Measurements from ENCODE around the gene CACNA2D1.

Gene CACNA2D1

DNA sequence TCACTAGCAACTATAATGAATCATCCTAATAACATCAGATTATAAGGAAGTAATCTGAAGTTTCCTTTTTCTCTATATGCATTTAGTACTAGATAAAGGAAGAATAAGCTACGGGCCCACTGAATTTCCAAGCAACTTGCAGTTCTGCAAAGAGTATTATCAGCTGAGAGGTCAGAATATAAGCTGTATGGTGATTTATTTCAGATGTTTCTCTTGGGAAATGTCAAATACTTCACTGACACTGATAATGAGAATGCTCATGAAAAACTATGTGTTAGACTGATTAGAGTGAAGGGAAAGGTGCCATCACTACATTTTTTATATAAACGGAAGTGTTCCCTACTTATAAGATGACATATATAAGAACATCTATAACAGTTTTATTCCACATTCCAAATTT lies 422.5 kb downstream of the CACNA2D1 start:
- DNase-seq, result no peak

DNA sequence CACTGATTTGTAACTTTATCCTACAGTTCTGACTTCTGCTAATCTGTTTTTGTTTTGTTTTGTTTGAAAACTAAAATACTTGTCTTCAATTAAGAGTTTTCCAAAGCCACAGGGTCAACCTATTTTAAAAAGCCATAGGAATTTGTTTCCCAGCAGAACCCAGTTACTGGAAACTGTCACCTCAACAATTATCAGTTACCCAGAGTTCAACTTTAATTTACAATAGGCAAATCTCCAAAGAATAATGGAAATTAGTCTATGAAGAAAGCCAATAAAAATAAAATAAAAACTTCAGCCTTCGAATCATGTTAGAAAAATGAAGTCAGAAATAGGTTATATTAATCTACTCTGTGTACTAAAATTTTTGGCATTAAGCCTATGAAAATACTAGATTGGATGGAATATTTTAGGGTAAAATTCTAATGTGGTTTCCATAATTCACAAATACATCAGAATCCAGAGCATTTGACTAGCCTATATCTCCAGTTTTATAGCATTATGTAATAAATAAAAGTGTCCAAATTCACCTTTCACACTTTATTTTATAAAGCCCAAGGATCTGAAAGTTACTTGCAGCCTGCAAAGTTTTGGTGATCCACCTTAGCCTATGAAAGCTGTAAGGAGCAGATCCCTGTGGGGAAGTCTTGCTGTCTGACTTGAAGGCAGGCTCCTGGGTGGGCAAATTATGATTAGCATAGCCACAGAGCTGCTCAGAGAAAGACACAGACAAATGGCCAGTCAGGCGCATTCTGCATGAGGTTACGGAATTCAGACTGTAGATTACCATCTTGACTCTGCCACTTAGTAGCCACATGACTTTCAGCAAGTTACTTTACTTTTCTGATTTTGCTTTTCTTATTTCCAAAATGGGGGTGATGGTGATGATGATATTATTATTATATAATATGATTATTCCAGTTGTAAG lies 423.8 kb downstream of the CACNA2D1 start:
- DNase-seq, result no peak

DNA sequence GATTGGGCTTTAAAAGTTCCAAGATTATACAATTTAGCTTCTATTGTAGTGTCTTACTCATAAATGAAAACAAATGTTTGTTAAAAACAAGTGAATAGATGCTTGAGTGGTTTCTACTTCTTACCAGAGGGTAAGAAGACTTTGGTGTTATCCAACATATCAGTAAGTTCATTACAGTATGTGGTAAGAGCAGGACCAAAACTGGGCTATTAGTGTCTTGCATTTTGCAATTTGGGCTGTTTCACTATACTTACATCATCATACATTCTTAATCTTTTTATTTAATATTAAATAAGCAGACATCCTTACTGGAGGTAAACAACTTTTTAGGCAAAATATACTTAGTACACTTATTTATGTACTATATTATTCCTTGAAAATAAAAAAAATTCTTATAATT lies 425.4 kb downstream of the CACNA2D1 start:
- DNase-seq, result no peak

DNA sequence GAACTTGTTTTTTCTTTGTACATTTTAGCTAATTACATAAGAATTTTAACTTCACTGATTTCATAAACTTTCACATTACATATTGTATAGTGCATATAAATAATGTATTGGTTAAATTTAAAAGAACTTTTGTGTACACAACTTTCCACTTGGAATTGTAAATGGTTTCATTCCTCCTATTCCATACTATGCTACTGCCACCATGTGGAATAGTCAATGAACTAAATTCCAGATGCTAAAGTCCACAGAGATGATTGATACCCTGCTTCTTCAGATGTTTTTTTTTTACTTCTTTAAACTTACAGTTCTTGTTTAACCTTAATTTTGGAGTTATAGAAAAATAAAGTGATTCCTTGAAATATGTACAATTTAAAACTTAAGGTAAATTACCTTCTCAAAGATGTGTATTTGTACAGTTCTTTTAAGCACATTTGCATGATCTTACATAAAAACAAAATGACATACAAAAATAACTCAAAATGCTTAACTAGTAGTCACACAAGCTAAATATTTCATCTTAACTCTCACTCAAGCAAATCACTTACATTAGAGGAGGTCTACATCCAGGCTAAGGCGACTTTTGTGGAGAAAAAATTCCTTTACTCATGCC lies 426.1 kb downstream of the CACNA2D1 start:
- no peak for DNase-seq

DNA sequence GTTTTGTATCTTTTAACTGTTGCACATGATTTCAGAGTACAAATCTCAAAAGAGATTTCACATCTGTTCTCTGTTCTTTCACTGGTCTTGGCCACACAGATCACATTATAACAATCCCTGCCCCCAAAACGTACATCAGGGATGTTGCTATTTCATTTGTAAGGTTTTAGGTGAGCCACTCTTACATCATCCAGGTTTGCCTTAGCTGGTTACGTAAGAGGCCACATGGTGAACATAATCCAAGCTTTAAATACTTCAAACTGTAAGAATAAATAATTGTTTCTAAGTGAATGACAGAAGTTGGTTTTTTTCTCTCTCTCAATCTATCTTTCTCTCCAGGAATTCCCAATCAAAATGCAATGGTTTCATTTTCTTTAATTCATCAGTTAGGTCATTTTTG lies 427.8 kb downstream of the CACNA2D1 start:
- no peak for DNase-seq

DNA sequence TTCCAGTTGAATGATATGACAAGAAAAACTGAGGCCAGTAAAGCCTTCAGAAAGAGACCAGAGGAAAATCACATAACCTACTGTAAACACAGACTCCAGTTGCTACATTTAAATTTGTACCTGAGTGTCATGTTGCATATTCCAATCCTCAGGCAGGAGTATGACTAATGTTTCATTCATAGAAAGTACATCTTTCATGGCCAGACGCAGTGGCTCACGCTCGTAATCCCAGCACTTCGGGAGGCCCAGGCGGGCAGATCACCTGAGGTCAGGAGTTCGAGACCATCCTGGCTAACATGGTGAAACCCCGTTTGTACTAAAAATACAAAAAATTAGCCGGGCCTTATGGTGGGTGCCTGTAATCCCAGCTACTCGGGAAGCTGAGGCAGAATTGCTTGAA lies 429.0 kb downstream of the CACNA2D1 start:
- DNase-seq, result peak; percentile 12

DNA sequence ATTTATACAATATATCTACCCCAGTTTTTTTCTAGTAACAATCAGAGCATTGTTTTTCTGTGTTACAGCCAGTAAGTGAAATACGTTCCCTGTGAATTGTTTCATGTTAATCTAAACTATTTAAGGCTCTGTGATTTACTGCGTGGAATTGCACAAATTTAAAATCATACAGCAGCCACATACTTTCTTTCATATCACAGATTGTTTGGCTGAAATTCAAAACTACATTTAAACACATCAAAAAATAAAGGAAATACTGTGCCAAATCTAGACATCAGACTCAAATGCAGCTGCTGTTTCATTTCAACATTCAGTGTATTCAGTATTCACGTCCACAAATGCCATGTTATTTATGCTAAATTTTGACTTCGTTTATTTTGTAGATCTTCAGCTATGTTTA lies 431.1 kb downstream of the CACNA2D1 start:
- no peak for DNase-seq

DNA sequence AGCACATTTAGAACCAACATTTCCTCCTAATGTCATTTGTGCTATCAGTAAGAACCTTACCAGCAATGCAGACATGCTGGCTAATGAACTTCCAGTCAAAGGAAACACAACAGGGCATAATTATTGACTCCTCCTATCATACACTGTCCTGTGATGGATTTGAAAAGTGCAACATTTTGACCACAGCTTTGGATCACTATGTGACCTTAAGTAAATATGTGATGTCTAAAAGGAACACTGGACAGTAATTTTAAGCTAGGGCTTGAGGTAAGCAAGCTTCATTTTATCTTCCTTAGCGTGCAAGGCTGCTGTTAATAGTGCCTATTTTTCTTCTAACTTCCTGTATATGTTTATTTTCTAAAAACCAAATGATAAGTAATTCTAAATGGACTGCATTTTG lies 433.2 kb downstream of the CACNA2D1 start:
- no peak for DNase-seq

DNA sequence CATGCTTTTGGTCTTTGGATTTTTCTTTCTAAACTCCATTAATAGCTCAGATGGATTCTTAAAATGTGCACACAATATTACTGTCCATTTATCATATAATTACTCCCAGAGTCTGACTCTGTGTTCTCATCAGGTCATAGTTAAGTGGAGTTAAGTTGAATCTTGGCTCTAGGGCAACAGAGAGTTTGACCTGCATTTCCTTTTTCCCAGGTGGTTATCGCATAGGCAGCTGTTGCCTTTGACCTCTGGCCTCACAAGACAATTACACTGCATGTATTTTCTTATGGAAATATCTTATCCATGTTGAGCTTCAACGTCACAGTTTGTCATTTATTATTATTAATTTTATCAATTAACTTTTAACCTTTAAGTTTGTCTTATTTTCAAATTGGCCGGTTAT lies 436.3 kb downstream of the CACNA2D1 start:
- no peak for DNase-seq

DNA sequence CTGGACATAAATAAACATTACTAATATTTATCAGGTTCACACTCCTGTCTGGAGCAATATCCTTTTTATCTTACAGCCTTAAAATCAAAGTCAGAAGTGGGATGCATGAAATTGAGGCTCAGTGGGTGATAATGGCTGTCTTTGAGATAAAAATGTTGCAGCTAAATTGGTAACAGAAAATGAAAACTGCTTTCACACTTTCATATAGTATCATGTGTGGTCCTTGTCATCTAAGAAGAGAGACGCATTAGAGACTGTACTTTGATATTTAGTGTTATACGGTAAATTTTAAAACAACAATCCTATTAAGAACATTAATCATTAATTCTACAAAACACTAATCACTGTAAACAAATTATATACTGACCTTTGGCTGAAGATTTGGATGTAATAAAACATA lies 438.5 kb downstream of the CACNA2D1 start:
- no peak for DNase-seq

DNA sequence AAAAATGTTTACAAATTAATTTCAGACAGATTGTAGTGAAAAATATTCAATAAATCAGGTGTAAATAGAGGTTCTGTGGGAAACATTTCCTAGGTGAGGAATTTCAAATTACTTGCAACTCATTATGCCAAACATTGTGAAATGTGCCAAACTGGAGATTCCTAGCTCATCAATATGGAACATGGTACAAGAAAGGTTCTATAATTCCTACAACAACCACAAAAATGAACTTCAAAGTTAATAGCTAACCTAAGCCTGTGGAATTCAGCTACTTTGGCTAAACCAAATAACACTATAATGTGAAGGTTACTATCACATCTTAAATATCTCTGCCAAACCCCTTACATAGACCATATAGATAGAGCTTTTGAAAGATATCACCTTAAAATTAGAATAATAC lies 450.4 kb downstream of the CACNA2D1 start:
- no peak for DNase-seq

DNA sequence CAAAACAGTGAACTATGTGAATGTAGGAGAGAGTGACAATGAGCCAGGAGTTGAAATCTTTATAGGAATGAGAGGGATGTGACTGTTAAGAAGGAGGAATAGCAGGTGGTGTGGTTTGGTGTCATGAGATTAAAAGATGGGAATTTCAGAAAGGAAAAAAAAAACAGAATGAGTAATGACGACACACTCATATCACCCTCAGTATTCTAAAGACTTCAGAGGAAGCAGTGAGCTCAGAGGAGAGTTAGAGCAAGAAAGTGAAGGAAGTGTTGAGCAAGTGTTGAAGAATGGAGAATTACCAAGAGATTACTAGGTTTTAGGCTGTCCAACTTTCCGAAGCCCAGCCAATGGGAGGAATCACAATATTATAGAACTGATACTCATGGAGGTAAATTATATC lies 453.2 kb downstream of the CACNA2D1 start:
- DNase-seq, result no peak

DNA sequence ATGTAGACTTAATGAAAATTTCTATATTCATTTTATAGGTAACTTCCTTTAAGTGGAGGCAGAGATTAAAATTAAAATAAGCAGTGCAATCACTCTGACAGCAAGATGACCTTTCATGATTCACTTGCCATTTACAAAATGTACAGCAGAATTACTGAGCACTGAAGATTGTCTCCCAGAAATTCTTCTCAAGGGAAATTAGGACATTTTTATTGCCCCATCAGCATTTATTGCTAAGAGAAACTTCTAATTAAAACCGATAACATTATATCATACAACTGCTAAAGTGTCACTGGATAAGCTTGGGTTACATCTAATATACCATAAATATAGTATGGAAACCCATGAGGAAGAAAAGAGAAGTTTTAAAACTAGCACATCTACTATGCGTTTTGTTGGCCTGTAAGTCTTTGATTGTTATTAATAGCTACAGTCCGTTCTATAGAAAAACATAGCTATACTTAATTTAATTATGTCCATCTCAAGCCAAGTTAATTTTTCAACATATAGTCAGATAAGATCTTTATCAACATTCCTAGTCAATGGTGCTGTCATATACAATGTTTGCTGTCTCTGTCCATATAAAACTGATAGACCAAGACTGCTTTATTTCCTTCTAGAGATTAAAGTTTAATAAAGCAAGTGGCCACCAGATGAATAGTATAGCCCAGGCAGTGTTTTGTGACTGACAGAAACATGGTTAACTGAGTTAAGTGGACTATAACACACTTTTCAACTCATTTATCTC lies 456.7 kb downstream of the CACNA2D1 start:
- DNase-seq, result no peak

DNA sequence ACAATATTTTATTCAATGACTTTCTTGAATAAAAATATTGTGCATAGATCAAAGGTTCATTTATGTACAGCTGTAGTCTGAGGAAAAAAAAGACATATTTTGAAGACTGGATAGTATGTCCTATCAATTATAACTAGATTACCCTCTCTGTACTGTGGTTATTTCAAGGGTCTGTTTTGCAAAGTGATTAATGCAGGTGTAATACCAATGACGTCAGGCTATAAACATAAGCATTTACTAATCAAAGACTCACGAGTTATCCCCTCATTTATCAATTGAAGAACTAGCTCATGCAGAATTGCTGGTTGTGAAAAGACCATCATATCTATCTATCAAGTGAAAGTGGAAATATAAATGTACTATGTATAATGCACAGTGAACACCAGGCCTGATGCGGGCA lies 460.2 kb downstream of the CACNA2D1 start:
- no peak for DNase-seq

DNA sequence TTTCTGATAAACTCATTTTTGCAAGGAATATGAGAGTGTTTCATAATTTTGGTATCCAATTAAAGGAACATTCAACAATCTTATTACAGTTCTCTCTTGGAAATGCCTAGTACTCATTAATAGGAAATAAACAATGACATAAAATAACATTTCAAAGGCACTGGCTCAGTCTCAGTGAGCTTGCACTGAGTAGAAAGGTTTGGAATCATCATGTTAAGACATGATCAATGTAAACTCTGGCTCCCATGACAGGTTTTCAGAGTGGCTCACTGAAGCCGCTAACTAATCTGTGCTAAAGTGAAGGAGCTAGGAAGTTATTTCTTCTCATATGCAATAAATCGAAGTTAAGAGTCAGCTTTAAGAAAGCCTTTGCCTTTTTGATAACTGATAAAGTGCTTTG lies 470.5 kb downstream of the CACNA2D1 start:
- DNase-seq, result no peak

DNA sequence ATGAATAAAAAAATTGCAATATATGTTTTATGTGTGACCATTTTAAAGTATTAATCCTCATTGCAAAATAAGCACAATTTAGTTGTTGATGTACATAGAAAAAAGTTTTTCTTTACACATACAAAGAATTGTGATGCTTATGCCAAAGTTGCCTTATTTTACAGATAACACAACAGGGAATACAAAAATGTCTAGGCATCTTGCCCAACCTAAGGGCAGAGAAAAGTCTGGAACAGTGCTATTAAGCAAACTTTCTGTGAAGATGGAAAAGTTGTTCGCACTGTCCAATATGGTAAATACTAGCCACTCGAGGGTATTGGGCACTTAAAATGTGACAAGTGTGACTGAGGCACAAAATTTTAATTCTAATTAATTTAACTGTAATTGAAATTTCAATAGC lies 483.6 kb downstream of the CACNA2D1 start:
- no peak for DNase-seq

DNA sequence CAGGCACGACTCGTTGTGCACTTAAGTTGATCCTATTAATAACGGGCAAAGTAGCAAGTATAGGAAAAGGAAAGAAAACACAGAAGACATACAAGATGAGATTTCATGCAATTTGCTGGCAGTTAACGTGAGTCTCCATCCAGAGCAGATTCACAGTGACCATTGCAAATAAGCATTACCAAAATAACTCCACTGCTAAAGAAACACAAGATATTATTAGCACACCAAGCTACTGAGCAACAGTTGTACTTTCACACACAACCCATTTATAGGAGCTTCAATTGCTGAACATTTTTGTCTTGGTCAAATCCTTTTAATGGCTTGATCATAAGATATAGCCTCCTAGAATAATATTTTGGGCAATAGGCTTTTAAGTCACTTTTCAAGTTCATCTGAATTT lies 486.1 kb downstream of the CACNA2D1 start:
- no peak for DNase-seq

DNA sequence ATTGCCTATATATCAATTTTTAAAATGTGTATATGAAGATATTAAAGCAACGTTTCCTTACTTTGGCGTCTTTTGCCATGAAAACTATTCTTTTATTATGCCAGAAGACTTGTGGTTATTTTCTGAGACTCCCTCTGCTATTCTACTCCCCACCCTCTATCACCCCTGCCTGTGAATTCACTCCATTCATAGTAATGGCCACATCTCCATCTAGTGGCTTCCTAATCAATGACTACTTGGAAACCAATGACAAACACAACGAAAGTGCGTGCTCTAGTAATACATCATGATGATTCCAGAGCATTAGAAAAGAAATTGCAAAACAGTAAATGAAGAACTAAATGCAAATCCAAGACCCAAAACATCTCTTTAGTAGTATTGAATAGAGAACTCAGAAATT lies 487.1 kb downstream of the CACNA2D1 start:
- DNase-seq, result peak; percentile 8

DNA sequence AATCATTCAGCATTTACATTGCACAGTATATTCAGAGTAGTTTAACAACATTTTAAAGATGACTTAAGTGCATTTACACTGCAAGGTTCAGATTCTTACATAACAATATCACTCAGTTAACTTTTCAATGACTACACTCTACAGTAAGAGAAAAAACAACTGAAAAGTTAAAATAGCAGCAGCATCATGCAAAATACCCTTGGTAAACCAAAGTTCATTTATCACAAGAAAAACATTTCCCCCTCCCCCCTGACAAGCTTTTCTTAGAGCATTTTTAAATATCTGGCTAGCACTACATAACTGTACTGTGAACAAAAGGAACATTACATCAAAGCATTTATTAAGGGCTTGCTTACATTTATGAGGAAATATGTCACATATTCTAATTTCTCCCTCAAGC lies 494.3 kb downstream of the CACNA2D1 start:
- no peak for DNase-seq

DNA sequence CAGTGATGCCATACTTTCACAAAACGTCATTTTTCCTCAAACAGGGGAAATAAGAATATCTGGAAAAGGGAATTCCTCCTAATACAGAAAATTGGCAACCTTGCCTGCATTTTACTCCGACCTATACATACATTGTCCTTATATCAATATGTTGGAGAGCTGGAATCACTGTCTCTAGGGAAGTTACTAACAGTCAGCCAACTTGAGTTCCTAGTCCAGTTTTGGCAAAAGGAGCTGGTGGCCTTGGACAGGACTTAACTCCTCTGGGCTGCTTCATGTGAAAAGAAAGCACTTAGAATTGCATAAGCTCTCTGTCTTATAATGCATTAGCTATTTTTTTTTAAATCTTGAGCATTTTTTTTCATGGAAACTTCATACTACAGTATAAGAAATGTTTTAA lies 499.5 kb downstream of the CACNA2D1 start:
- no peak for DNase-seq

DNA sequence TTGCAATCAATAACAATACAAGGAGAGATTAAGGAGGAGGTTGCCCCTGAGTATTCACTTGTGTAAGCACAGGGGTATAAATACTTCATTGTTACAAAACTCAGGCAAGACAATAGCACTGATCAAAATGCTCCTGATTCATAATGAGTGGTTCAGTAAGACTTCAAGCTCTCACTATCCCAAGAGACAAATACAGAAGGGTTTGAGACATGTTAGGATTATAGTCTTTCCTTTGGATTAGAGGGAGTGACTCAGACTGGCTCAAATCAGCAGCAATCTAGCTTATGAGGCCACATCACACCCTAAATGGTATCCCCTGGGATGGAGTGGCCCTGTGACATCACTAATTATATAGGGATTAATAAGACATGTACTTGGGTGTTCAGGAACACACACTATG lies 506.5 kb downstream of the CACNA2D1 start:
- no peak for DNase-seq

DNA sequence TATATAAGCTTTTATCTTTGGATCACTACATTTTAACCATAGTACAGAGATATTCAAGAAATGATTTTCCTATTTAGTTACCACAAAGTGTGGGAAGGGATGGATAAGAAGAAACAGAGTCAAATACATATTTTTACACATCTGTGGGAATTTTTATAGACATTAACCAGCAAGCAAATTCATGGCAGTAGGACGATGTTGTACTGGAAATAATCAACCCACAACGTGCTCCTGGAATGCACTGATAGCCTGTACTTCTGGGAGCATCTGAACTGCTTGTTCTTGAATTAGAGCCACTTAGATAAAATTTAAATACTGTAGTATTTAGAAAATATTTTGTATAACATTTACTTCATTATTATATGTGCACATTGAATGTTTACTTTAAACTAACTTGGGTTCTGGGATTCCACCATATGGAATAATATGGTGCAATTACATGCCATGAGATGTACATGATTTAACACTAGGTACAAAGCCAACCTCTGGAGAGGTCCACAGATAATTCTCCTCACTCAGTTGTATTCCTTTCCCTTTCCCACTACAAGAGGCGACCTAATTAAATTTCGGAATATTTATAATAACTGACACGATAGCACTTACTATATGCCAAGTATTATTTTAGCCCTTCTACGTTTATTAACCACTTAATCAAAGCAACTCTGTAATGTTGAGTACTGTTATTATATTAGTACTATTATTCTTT lies 508.8 kb downstream of the CACNA2D1 start:
- no peak for DNase-seq

DNA sequence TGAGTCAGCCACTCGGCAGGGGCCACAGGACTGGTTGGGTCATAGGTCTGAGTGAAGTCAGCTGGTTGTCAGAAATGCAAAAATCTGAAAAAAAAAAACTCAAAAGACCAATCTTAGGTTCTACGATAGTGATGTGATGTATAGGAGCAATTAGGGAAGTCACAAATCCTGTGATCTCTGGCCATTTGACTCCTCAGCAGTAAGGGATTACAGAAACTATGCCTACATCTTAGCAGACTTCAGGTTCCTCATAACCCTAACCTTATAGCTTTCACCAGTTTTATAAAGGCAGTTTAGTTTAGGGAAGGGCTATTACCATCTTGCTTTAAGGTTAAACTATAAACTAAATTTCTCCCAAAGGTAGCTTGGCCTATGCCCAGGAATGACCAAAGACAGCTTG lies 510.6 kb downstream of the CACNA2D1 start:
- DNase-seq, result no peak
